Astrocyte (in vitro differentiated cells and primary cell): ENCODE results near the gene CPNE7. TPM values are rescaled to one million over a fixed set of nuclear protein-coding genes. Genes with fewer than 3 reads are reported as not detected.

ENCODE experiments used
- DNase-seq: peaks from one replicate; pipeline ENCODE4 v3.0.0-alpha.2; 2010; ENCODE audit warnings: low read depth
- FAIRE-seq: peaks from 2 replicates; lab custom pipeline; 2011; peaks lifted over from hg19 to GRCh38; lab: Jason Lieb, UNC
- H2AFZ ChIP-seq: 2 replicates; pipeline ENCODE4 v1.6.0; 2012; ENCODE audit warnings: low read depth, low read length, inconsistent platforms
- H3K27ac ChIP-seq: 2 replicates; pipeline ENCODE4 v1.5.1; 2011; ENCODE audit warnings: low read depth, low read length, inconsistent platforms
- H3K27me3 ChIP-seq: 2 replicates; pipeline ENCODE4 v1.6.0; 2011; ENCODE audit warnings: low read length, inconsistent platforms; ENCODE audit not compliant: insufficient read depth
- H3K36me3 ChIP-seq: 2 replicates; pipeline ENCODE4 v1.5.1; 2011; ENCODE audit warnings: low read length, inconsistent platforms; ENCODE audit not compliant: insufficient read depth
- H3K4me1 ChIP-seq: 2 replicates; pipeline ENCODE4 v1.5.1; 2011; ENCODE audit warnings: low read length, inconsistent platforms; ENCODE audit not compliant: insufficient read depth
- H3K4me2 ChIP-seq: 2 replicates; pipeline ENCODE4 v1.6.0; 2012; ENCODE audit warnings: low read length, inconsistent platforms
- H3K4me3 ChIP-seq: 2 replicates; pipeline ENCODE4 v1.5.1; 2011; ENCODE audit warnings: low read depth, mild to moderate bottlenecking, low read length, inconsistent platforms; ENCODE audit not compliant: insufficient read depth
- H3K79me2 ChIP-seq: 2 replicates; pipeline ENCODE4 v1.6.0; 2012; ENCODE audit warnings: mild to moderate bottlenecking, low read length, inconsistent platforms; ENCODE audit not compliant: insufficient read depth
- H3K9ac ChIP-seq: 2 replicates; pipeline ENCODE4 v1.6.0; 2012; ENCODE audit warnings: mild to moderate bottlenecking, low read length, inconsistent platforms
- H3K9me3 ChIP-seq: 2 replicates; pipeline ENCODE4 v1.5.1; 2012; ENCODE audit warnings: low read depth, mild to moderate bottlenecking, low read length, inconsistent platforms; ENCODE audit not compliant: insufficient read depth
- H4K20me1 ChIP-seq: 2 replicates; pipeline ENCODE4 v1.6.0; 2012; ENCODE audit warnings: low read length, inconsistent platforms; ENCODE audit not compliant: insufficient read depth
- H3K27ac Mint-ChIP-seq: one replicate; pipeline ENCODE4 v1.8.0; 2021; ENCODE audit warnings: mild to moderate bottlenecking, mixed read lengths; ENCODE audit not compliant: unreplicated experiment
- H3K27me3 Mint-ChIP-seq: one replicate; pipeline ENCODE4 v1.8.0; 2021; ENCODE audit warnings: low read depth, mixed read lengths; ENCODE audit not compliant: unreplicated experiment
- H3K36me3 Mint-ChIP-seq: one replicate; pipeline ENCODE4 v1.8.0; 2021; ENCODE audit warnings: low read depth, mixed read lengths; ENCODE audit not compliant: unreplicated experiment
- H3K4me1 Mint-ChIP-seq: one replicate; pipeline ENCODE4 v1.8.0; 2021; ENCODE audit warnings: low read depth, mixed read lengths; ENCODE audit not compliant: unreplicated experiment
- H3K4me3 Mint-ChIP-seq: one replicate; pipeline ENCODE4 v1.8.0; 2021; ENCODE audit warnings: mild to moderate bottlenecking, moderate library complexity, mixed read lengths; ENCODE audit not compliant: unreplicated experiment
- H3K9me3 Mint-ChIP-seq: one replicate; pipeline ENCODE4 v1.8.0; 2021; ENCODE audit warnings: mild to moderate bottlenecking, mixed read lengths; ENCODE audit not compliant: unreplicated experiment
- CTCF ChIP-seq: IDR thresholded peaks from 2 replicates; pipeline ENCODE4 v1.5.1; 2011; ENCODE audit warnings: low read depth, mild to moderate bottlenecking, inconsistent platforms, low read length, moderate library complexity; ENCODE audit not compliant: insufficient read depth
- EZH2 ChIP-seq: IDR thresholded peaks from 2 replicates; pipeline ENCODE4 v1.6.1; 2012; ENCODE audit warnings: mild to moderate bottlenecking, low read length, inconsistent platforms; ENCODE audit not compliant: insufficient read depth
- total RNA-seq: library from RNA; stranded (reverse); gene quantifications from 2 replicates; pipeline ENCODE4 v1.2.1, GENCODE V29; 2021

Gene CPNE7
- total RNA-seq, 1 donor from 2014 or later = 7.5 TPM

GRCh38 chr16:89545831-89546574, 29.6 kb upstream of the CPNE7 start:
- Mint-ChIP-seq H3K4me3 (no peak overlapping the region), H3K27ac (no peak overlapping the region), H3K9me3 (no peaks in the 10 kb centered on the region), H3K4me1 (no peaks in the 10 kb centered on the region), H3K36me3 (peaks cover 13% of the 10 kb centered on the region), H3K27me3 (no peaks in the 10 kb centered on the region)
- H3K9ac ChIP-seq = no peak overlapping the region
- TF ChIP-seq CTCF (no peak), EZH2 (no peak)
- H3K4me2 ChIP-seq = no peak overlapping the region
- no peaks in the 10 kb centered on the region for H3K27me3 ChIP-seq
- H3K36me3 ChIP-seq = peaks cover 18% of the 10 kb centered on the region
- no peak for FAIRE-seq
- H3K27ac ChIP-seq = no peak overlapping the region
- peaks cover 4% of the 10 kb centered on the region for H3K79me2 ChIP-seq
- peaks cover 23% of the 10 kb centered on the region for H4K20me1 ChIP-seq
- no peak overlapping the region for H2AFZ ChIP-seq
- H3K4me1 ChIP-seq = no peaks in the 10 kb centered on the region
- H3K4me3 ChIP-seq = no peak overlapping the region
- H3K9me3 ChIP-seq = no peaks in the 10 kb centered on the region
- no peak for DNase-seq

DNA sequence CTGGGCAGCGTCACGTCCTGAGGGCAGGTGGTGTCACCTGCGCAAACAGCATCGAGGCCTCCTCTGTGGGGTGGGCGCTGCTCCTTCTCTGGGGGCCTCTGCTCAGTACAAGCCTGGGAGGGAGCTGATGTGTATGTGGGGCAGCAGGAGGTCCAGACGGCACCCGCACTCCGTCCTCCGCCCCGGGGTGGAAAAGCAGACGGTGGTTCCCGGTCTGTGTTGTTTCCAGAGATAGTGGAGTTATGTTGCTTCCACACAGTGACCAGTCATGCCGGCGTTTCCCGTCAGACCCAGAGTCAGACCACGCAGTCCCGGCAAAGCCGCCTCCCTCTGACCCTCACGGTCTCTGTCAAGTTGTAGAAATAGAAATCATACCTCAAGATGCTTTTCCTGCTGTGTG, 28.8 kb upstream of the CPNE7 start:
- Histone ChIP-seq H3K4me2 (no peak overlapping the region), H3K36me3 (peaks cover 21% of the 10 kb centered on the region), H3K27ac (no peak overlapping the region), H3K9me3 (no peaks in the 10 kb centered on the region), H3K27me3 (no peaks in the 10 kb centered on the region), H2AFZ (no peak overlapping the region), H3K79me2 (peaks cover 4% of the 10 kb centered on the region), H3K9ac (no peak overlapping the region), H4K20me1 (peaks cover 19% of the 10 kb centered on the region), H3K4me3 (no peak overlapping the region), H3K4me1 (no peaks in the 10 kb centered on the region)
- Mint-ChIP-seq H3K4me3 (no peak overlapping the region), H3K27ac (no peak overlapping the region), H3K9me3 (no peaks in the 10 kb centered on the region), H3K36me3 (peaks cover 15% of the 10 kb centered on the region), H3K4me1 (no peaks in the 10 kb centered on the region), H3K27me3 (no peaks in the 10 kb centered on the region)
- FAIRE-seq (no peak), DNase-seq (no peak)
- TF ChIP-seq CTCF (no peak), EZH2 (no peak)

GRCh38 chr16:89547291-89547690, 28.3 kb upstream of the CPNE7 start:
- Histone ChIP-seq H3K9ac (no peak overlapping the region), H3K4me1 (no peaks in the 10 kb centered on the region), H4K20me1 (peaks cover 14% of the 10 kb centered on the region), H3K27me3 (no peaks in the 10 kb centered on the region), H3K79me2 (peaks cover 2% of the 10 kb centered on the region), H3K36me3 (peaks cover 22% of the 10 kb centered on the region), H3K27ac (no peak overlapping the region), H3K4me3 (no peak overlapping the region), H3K9me3 (no peaks in the 10 kb centered on the region), H2AFZ (no peak overlapping the region), H3K4me2 (no peak overlapping the region)
- no peak for FAIRE-seq
- H3K9me3 Mint-ChIP-seq = no peaks in the 10 kb centered on the region
- H3K27ac Mint-ChIP-seq = no peak overlapping the region
- TF ChIP-seq CTCF (no peak), EZH2 (no peak)
- H3K36me3 Mint-ChIP-seq = peaks cover 18% of the 10 kb centered on the region
- H3K4me3 Mint-ChIP-seq = no peak overlapping the region
- H3K27me3 Mint-ChIP-seq = no peaks in the 10 kb centered on the region
- no peak for DNase-seq
- no peaks in the 10 kb centered on the region for H3K4me1 Mint-ChIP-seq
